Fibroblast of mammary gland (primary cell): Measurements from ENCODE around the gene CMTM8.

Source experiments
- DNase-seq: peaks from one replicate; pipeline ENCODE4 v3.0.0-alpha.2; 2010; ENCODE audit warnings: low read depth
- H3K4me3 ChIP-seq: 2 replicates; pipeline ENCODE4 v1.5.1; 2011; ENCODE audit warnings: low read depth, mild to moderate bottlenecking, low read length, moderate library complexity; ENCODE audit not compliant: control insufficient read depth
- TF ChIP-seq, protein P1 (sequence below): conservative IDR thresholded peaks from 2 replicates; pipeline ENCODE4 v1.5.1; 2011; ENCODE audit warnings: low read depth, low read length, inconsistent platforms; ENCODE audit not compliant: control insufficient read depth, insufficient read depth

The CMTM8 gene

DNA sequence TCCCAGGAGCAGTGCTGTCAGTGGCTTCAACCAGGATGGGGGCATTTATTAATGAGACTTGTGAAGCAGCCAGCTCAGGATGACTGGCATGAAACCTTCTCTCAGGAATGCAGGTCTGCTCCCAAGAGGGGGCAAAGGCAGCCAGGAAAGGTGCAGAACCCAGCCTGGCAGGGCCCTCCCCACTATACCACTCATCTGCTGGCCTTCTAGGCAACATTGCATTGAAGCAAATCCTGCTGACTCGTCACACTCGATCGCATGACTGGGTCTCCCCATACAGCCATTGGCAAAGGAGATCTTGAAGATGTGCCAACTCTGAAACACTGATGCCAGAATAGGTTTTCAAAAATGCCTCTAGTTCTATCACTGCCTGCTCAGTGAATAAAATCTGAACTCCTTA is 87.4 kb downstream of the CMTM8 start:
- TF ChIP-seq, protein P1, sequence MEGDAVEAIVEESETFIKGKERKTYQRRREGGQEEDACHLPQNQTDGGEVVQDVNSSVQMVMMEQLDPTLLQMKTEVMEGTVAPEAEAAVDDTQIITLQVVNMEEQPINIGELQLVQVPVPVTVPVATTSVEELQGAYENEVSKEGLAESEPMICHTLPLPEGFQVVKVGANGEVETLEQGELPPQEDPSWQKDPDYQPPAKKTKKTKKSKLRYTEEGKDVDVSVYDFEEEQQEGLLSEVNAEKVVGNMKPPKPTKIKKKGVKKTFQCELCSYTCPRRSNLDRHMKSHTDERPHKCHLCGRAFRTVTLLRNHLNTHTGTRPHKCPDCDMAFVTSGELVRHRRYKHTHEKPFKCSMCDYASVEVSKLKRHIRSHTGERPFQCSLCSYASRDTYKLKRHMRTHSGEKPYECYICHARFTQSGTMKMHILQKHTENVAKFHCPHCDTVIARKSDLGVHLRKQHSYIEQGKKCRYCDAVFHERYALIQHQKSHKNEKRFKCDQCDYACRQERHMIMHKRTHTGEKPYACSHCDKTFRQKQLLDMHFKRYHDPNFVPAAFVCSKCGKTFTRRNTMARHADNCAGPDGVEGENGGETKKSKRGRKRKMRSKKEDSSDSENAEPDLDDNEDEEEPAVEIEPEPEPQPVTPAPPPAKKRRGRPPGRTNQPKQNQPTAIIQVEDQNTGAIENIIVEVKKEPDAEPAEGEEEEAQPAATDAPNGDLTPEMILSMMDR = no peak
- DNase-seq = peak; percentile 22

DNA sequence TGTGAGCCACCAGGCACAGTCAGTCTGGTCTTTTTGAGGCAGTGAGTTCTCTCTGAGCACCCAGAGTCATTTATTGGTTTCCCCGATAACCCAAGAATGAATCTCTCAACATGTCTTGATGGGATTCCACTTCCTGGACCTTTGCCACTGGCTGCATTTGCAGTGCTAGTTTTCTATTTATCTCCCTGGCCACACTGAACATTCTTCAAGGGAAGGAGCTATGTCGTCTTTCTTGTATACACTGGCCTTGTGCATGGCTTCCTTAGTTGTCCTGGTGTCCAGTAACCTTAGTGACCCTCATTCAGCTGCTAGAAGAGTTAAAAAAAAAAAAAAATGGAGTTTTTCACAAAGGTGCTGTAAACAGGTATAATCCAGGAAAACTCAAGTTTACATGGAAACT is 88.3 kb downstream of the CMTM8 start:
- TF ChIP-seq, protein P1 = no peak
- no peak overlapping the region for H3K4me3 ChIP-seq
- no peak for DNase-seq

More for the DNA sequence above, 87.4 kb downstream of the CMTM8 start:
- H3K4me3 ChIP-seq = no peak overlapping the region

DNA sequence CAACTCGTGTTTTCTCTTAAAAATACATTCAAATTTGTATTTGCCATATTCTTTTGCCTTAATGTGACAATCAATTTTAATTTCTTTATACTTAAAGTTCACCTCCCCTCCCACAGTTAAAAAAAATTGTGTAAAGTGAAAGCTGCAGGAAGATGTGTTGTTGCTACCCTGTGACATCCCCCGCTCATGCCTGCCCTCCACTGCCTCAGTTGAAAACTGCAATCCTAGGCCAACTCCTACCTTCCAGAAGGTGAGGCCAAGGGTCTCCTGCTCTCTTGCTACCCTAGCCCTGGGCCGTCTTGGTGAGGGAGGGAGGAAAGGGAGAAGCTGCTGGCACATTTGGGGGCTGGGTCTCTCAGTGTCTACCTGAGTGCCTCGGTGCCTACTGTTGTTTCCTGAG is 96.2 kb downstream of the CMTM8 start:
- DNase-seq = no peak
- TF ChIP-seq, protein P1 = peak; percentile 16
- no peak overlapping the region for H3K4me3 ChIP-seq

DNA sequence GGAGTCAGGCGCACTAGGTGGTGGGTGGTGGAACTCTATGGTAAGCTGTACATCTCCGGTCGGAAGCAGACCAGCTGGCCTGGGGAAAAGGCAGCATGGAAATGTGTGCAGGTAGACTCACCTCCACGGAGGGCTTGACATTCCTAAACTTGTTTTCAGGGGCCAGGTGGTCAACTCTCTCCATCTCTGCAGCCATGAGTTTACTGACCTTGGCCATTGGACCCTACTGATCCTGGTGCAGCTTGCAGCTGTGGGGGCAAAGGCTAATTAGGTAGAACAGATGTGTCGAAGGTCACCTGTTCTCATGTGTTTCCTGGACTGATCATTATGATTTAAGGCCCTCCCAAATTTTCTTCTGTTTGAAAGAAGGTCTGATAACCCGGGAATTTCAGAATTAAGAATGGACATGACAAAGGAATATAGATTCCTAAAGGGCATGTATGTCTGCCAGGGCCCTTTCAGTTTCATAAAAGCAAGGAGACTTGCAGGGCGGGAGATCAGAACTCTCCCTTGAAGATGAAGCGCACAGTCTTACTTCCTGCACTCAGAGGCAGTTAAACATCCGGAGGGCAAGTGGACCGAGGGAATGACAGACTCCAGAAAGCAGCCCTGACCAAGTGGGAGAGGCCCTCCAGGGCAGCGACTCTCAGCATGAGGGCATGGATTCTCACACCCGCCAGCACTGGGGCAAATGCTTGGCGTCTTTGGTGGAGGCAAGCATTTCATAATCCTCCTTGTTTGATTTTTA is 97.1 kb downstream of the CMTM8 start:
- TF ChIP-seq, protein P1 = no peak
- no peak overlapping the region for H3K4me3 ChIP-seq
- no peak for DNase-seq

DNA sequence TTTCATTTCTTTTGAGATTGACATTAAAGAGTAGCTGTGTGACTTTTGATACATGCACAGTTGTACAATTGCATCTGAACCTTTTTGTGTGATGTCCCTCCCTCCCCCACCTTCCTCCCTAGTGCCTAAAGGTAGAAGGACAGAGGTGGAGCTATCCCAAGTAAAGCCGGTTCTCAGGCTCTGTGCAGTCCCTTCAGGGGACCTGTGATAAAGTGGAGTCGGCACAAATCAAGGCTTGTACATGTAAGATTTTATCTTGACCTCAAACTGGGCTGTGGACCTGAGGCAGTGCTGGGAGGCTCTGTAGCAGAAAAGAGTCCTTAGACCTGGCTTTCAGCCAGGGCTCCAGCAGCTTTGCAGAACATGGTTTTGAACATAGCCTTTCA is 97.6 kb downstream of the CMTM8 start:
- DNase-seq = no peak
- H3K4me3 ChIP-seq = no peak overlapping the region
- TF ChIP-seq, protein P1 = no peak

DNA sequence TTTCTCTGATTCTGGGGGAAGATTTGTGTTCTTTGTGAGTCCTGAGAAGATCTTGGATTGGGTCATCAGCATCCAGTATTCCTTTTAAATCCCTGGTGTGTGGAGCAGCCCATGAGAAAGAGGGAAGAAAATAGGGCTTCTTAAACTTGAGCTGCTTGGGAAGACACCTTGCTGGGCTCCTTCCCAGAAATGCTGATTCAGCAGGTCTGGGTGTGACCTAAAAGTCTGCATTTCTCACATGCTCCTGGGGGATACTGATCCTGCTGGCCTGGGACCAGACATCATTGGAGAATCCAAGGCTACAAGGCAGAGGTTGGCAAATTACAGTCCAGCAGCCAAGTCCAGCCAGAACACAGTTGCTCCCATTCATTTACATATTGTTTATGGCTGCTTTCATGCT is 99.0 kb downstream of the CMTM8 start:
- DNase-seq = no peak
- TF ChIP-seq, protein P1 = no peak
- no peak overlapping the region for H3K4me3 ChIP-seq

DNA sequence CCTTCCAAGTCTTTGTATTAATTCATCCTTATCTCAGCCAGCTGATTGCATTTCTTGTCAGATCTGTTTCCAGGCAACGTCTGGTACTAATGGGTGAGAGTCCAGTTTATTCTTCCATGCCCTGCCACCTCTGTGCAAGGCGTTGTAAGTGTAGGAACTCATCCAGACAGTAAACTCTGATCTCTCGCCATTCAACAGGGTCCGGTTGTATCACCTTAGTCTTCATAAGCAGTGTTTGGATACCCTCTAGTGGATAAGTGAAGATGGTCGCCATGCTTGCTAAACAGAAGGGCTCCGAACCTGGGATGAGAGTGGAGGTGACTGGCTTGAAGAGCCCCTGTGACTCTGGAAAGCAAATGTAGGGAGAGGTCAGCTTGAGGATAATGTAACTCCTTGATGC is 101.6 kb downstream of the CMTM8 start:
- TF ChIP-seq, protein P1 = peak; percentile 48
- DNase-seq = peak; percentile 59
- no peak overlapping the region for H3K4me3 ChIP-seq
